HG02588 (cell line): ENCODE measurements around the gene HES4.
"Not testable (repeated sequence)": the region's sequence is repeated elsewhere in the genome, so short reads cannot be mapped to it uniquely, and the experiment has no call there.

Experiments
- ATAC-seq: cut with Tn5 transposase; IDR thresholded peaks from one replicate; pipeline ENCODE4 v1.9.1; 2021; ENCODE audit warnings: mild to moderate bottlenecking, moderate library complexity; ENCODE audit not compliant: unreplicated experiment

The HES4 gene

GRCh38 chr1:1000357-1001056, 610 bp upstream of the HES4 start:
- ATAC-seq = no peak

GRCh38 chr1:998995-999724, 737 bp downstream of the HES4 start:
- no peak for ATAC-seq

GRCh38 chr1:998745-998994, 1.2 kb downstream of the HES4 start:
- ATAC-seq = no peak

- no peak for ATAC-seq
These were observed 1.7 kb downstream of the HES4 start for GRCh38 chr1:997993-998744.

- no peak for ATAC-seq
These were observed 2.2 kb downstream of the HES4 start for GRCh38 chr1:997713-997992.

GRCh38 chr1:996851-997712, 2.8 kb downstream of the HES4 start:
- ATAC-seq = no peak

- no peak for ATAC-seq
These were observed 3.9 kb downstream of the HES4 start for GRCh38 chr1:995665-996633.

GRCh38 chr1:994546-994945, 5.4 kb downstream of the HES4 start:
- ATAC-seq = not testable (repeated sequence)

- no peak for ATAC-seq
These were observed 6.4 kb downstream of the HES4 start for GRCh38 chr1:993379-993995.

GRCh38 chr1:992362-992761, 7.5 kb downstream of the HES4 start:
- ATAC-seq = no peak

- no peak for ATAC-seq
These were observed 8.0 kb downstream of the HES4 start for GRCh38 chr1:991895-992294.

- not testable (repeated sequence) for ATAC-seq
These were observed 8.6 kb downstream of the HES4 start for GRCh38 chr1:991275-991674.

GRCh38 chr1:988061-988460, 11.8 kb downstream of the HES4 start:
- not testable (repeated sequence) for ATAC-seq

GRCh38 chr1:985126-985525, 14.8 kb downstream of the HES4 start:
- ATAC-seq = no peak

- no peak for ATAC-seq
These were observed 15.5 kb downstream of the HES4 start for GRCh38 chr1:984476-984814.

GRCh38 chr1:983798-984475, 16.0 kb downstream of the HES4 start:
- ATAC-seq = no peak

GRCh38 chr1:982765-983436, 17.0 kb downstream of the HES4 start:
- no peak for ATAC-seq

- ATAC-seq = no peak
These were observed 17.8 kb downstream of the HES4 start, which contains the start of gene PERM1 for GRCh38 chr1:981955-982558. Gene PERM1, minus strand, starts transcription at chr1:982093. Its CDS starts 1,064 bp downstream, at chr1:981029.
